GM04504 (cell line): ENCODE data around the gene LINGO3.

Experiments
- DNase-seq: peaks from one replicate; pipeline ENCODE4 v3.0.0-alpha.2; 2012; ENCODE audit warnings: low read depth

Gene LINGO3

GRCh38 chr19:2305452-2306280 lies 2.3 kb downstream of the LINGO3 start:
- no peak for DNase-seq

DNA sequence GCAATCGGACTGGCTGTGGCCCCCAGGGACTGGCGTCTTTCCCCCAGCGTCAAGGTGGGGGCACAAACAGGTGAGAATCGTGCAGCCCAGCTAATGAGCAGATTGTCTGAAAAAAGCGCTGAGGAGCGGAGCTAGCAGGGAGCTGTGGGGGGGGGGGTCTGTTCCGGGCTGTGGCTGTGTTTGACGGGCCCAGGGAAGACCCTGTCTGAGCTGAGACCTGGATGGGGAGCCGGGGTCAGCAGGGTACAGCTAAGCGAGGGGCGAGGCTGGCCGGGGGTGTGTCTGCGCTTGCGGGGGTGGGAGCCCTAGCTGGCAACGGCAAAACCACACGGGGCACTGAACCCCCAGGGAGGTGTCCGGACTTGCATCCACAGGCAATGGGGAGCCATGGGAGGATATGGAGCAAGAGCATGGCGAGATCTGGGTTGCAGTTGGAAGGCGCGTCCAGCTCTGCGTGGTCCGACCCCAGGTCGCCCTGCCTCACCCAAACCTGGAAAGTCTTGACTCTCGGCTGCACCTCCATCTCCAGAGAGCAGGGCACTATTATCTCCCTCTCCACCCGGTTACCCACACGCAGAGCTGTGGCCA lies 4.6 kb downstream of the LINGO3 start:
- DNase-seq = no peak

DNA sequence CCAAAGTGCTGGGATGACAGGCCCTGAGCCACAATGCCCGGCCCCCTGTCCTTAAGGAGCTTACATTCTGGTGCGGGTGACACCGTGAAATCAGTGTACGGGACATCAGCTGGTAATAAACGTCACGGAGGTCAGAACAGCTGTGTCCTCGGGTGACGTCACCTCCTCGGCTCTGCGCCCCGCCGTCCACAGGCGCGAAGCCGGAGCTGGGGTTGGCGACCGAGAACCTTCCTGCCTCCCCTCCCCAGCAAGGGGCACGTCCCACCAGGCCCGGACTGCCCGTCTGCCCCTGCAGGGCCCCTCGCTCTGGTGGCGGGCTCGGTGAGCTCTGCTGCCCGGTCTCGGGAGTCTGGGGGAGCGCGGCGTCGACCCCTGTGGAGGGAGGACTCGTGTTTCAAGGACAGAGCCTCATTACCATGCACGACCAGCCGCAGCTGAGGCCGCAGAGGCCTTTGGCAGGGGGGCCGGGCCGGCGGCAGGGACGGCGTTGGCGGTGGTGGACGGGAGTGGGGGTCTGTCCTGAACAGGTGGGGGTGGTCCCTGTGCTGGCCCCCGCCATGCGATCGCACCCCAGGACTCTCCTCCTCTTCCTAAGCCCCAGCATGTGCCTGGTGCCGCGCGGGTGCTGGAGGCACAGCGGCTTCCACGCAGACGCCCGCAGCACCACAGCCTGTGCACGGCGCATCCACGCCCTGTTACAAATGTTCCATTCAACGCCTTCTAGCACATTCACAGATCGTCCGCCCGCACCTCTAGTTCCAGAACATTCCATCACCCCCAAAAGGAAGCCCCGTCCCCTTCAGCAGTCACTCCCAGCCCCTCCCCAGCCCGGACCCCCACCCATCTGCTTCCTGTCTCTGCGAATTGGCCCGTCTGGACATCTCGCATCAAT lies 5.4 kb downstream of the LINGO3 start:
- no peak for DNase-seq

- no peak for DNase-seq
These were observed 7.4 kb downstream of the LINGO3 start for GRCh38 chr19:2300533-2300932.

GRCh38 chr19:2296141-2296540 lies 11.8 kb downstream of the LINGO3 start:
- no peak for DNase-seq

DNA sequence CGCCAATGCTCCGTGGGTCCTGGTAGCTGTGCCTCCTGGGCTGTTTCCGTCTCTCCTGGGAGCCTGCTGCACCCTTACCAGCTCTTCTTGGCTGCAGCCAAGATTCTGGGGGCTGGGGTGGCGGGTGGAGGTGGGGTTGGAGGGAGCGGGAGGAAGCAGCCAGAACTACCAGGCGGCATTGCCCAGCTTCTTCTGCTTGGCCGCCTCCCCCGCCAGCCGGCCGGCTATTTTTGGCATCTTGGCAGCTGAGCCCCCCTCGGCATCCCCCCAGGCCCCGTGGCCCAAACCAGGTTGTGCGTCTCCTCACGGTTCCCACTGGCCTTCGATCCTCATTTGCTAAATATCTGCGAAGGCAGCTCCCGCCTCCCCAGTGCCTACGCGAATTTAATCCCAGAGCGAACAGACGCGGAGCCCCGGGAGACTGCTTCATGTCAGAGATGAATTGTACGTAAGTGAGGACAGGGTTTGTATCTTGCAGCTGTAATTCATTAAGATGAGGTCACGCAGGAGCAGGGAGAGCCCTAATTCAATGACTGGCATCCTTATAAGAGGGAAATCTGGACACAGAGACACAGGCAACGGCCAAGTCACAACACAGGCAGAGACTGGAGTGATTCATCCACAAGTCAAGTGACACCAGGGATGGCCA lies 13.1 kb downstream of the LINGO3 start:
- DNase-seq = peak; percentile 85

DNA sequence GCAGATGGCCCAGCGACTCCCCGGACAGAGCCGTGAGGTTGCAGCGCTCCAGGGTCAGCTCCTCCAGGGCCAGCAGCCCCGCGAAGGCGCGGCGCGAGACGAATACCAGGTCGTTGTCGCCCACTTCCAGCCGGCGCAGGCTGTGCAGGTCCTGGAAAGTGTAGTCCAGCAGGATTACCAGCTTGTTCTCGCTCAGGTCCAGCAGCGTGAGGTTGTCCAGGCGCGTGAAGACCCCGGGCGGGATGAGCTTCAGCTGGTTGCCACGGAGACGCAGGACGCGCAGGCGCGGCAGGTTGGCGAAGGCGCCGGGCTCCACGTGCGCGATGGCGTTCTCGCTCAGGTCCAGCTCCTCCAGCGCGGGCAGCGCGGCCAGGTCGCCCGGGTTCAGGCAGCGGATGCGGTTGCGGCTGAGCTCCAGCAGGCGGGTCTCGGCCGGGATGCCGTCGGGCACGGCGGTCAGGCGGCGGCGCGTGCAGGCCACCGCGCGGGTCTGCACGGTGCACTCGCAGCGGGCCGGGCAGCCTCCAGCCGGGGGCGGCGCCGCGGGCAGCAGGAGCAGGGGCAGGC lies 16.7 kb downstream of the LINGO3 start:
- no peak for DNase-seq

DNA sequence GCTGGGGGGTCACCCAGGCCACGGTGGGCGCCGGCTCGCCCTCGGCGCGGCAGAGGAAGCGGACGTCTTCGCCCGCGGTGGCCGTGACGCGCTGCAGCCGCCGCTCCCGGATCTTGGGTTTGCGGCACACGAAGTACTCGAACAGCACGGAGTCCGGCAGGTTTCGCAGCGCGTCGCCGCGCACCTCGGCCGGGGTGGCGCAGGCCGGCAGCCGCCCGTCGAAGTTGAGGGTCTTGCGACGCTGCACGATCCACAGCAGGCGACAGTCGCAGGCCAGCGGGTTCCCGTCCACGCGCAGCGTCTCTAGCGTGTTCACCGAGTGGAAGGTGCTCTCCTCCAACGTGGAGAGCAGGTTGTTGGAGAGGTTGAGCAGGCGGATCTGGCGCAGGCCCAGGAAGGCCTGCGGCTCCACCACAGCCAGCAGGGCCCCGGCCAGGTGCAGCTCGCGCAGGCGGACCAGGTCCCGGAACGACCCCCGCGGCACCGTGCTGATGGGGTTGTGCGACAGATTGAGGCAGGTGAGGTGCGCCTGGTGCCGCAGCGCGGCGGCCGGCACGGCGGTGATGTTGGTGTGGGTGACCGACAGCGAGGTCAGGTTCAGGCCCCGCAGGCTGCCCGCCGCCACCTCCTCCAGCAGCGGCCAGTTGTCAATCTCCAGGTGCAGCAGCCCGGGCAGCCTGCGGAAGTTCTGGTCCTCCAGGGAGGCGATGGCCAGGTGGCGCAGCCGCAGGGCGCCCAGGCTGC lies 17.3 kb downstream of the LINGO3 start:
- DNase-seq = no peak

DNA sequence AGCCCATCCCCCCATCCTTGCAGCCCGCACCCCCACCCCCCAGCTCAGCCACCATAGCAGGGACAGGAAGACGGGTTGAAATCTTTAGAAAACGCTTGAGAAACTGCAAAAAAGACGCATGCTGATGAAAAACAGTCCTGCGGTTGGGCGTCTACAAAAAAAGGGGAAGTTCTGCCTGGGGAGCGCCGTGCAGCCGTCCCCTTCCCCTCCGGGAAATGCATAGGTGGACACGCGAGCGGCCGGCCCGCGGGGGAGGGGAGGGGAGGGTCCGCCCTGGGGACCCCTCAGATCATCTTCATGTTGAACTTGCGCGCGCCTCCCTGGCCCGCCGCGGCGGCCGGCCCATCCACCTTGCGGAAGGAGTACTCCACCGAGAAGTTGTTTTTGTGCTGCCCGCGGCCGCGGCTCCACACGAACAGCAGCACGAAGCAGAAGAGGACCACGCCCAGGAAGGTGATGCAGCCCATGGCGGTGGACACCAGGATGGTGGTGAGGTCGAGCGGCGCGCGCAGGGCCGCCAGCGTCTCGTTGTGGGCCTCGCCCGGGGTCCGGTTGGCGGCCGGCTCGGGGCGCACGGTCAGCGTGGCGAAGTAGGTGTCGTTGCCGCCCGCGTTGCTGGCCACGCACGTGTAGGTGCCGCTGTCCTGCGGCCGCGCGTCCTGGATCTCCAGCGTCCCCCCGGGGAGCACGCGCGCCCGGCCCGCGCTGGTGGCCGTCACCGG lies 18.1 kb downstream of the LINGO3 start:
- DNase-seq = no peak

GRCh38 chr19:2288818-2289713 lies 18.9 kb downstream of the LINGO3 start:
- DNase-seq = no peak

DNA sequence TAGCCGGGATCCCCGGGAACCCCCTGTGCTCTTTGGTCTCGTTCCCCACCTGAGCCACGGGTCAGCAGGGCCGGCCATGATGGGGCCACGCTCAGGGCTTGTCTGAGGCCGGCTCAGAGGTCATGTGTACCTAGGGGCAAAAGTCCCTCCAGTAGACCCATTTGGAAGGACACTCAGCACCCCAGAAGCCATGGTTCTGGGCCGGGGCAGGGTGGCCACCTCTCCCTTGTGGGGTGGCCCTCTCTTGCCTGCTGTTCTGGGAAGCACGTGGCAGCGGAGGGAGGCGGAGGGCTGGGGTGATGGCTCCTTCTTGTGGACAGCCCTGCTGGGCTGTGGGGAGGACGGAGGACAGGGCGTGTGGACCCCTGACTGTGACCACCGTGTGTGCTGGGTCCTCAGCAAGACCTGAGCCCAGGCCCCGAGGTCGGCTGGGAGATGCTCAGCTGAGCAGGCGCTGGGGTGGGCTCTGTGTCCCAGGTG lies 19.6 kb downstream of the LINGO3 start:
- no peak for DNase-seq

- DNase-seq = no peak
These were observed 20.2 kb downstream of the LINGO3 start for GRCh38 chr19:2287585-2288337.

DNA sequence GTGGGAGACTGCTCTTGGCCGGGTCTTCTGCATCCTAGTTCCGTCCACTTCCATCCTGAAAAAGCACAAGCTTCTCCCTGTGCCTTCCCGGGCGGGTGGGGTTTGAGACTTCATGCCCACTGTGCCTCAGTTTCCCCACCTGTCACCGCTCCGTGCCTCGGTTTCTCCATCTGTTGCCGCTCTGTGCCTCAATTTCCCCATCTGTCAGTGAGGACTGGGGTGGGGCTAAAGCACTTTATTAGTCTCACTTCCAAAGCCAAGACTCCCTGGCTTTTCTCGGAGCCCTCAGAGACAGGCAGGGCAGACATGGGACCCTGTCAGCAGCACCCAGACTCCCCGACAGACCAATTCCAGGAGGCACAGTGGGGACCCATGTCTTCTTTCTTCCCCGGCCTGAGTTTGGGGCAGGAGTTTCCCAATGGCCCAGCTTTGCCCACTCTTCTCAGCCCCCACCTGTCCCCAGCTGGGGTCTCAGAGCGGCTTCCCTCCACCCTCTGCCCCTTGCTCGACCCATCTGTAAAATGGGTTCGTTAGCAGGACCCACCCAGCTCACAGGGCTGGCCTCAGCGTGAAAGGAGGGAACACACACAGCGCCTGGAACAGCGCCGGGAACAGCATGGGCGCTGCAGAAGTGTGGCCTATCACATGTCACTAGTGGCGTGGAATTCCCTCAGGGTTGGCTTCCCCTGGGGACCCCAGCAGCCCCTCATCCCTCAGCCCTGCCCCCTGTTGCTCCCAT lies 21.4 kb downstream of the LINGO3 start:
- no peak for DNase-seq

- no peak for DNase-seq
These were observed 24.0 kb downstream of the LINGO3 start for GRCh38 chr19:2283835-2284507.

GRCh38 chr19:2282862-2283237 lies 25.1 kb downstream of the LINGO3 start:
- no peak for DNase-seq

- DNase-seq = no peak
These were observed 25.7 kb downstream of the LINGO3 start, which contains the start of gene PEAK3 for GRCh38 chr19:2282062-2282861. Gene PEAK3 (minus strand): TSS chr19:2282175. CDS start chr19:2280931, 1,244 bp downstream.
